NCI-H1417 treated with DMSO at 0.1 percent for 48 hours (cell line): ENCODE measurements around the gene ANXA11.
"Not testable (repeated sequence)": the region's sequence is repeated elsewhere in the genome, so short reads cannot be mapped to it uniquely, and the experiment has no call there.

Experiments
- DNase-seq: peaks from one replicate; lab custom pipeline; 2025; lab: John Stamatoyannopoulos, UW

ANXA11 gene

DNA sequence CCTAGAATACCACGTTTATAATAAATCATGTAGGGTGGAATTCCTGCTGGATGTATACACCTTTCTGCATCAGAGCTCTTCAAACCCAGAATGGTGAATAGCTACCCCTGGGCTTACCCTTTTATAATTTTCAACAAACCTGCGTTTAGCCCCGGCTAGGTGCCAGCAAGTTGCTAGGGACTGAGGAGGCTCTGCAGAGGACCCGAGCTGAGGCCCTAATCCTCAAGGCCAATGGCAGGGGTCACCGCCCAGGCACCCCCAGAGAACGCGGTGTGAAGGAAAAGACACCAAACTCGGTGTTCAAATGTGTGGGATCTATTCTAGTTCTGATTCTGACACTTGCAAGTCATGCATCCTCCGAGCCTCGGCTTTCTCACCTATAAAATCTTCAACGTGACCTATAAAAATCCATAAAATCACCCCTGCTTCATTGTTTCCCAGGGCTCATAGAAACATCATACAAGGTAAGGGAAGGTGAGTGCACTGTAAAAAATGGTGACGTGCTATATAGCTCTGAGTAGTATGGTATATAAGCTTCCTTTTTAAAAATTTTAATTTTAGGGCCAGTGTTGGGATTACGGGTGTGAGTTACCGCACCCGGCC is 2.5 kb upstream of the ANXA11 start:
- no peak for DNase-seq

DNA sequence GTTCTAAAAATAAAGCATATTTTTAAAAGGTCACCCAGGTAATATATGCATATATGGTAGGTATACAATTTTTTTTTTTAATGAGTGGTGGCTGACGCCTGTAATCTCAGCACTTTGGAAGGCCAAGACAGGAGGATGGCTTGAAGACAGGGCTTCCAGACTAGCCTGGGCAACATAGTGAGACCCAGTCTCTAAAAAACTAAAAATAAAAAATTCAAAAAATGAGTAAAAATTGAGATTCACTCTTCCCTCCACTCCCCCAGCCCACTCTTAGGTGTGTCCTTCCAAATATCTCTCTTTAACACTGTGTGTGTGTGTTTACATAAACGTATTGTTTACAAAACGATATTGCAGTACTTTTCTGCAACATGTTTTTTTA is 929 bp upstream of the ANXA11 start:
- DNase-seq: no peak

DNA sequence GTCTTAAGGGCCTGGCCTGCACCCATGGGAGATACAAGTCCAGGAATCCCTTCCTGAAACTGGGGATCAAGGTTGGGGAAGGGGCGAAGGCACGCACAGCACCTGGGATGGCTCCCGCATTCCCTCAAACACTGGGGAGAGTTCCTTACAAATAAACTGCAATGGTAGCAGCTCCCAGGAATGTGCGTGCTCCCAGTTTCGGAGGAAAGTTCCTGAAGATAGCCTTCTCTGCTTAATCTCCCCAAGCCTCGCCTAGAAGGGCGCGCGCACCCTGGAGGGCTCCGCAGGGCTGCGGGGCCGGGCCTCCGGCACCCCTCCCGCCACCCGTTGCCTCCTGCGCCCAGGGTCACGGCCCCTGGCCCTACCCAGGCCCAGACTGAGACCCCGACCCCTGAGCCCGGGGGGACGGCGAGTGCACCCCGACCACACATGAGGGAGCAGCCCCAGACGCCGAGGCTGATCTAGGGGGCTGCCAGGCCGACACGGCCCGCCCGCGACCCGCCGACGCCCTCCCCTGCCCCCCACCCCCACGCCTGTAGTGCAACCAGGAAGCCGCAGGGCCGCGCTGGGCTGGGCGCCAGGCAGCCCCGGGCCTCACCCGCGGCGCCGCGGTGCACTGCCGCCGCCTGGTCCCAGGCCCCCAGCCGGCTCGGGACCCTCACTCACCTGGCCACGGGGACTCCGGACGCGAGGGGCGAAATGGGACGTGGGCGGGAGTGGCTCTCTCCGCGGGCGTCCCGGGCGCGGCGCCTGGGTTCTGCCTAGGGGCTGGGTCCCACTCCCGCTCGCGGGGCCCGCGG is 460 bp downstream of the ANXA11 start:
- no peak for DNase-seq

DNA sequence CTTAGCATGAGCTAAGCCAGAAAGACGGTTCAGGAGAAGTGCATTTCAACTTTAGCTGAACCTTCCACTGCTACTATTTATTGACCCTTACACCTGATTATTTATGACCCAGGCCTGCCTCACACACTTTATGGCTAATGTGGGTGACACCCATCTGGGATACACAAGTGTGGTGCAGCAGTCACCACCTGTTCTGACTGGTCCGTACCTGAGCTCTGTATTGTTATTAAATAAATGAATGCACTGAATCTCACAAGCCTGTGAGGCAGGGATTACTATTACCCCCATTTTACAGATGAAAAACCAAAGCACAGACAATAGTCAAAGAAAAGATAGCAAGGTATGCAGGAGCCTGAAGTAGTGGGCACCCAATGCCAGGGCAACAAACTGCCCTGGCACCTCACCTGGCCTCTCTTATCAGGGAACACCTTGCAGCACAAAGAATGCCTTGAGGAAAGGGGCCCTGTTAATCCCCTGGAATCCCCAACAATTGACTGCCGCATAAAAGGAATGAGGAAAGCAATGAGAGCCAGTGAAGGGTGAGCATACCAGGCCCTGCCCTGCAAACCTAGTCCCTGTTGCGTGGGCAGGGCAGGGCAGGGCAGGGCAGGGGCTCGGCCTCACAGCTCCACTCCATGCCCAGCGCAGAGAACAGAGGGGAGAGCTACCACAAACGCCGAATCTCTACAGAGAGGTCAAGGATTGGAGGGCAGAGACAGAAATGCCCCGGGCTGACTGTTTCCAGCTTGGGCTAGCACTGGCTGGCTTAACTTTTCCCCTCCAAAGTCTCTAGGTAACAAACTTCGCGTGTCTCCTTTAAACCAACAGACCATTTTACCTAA is 1.3 kb downstream of the ANXA11 start:
- DNase-seq: no peak

DNA sequence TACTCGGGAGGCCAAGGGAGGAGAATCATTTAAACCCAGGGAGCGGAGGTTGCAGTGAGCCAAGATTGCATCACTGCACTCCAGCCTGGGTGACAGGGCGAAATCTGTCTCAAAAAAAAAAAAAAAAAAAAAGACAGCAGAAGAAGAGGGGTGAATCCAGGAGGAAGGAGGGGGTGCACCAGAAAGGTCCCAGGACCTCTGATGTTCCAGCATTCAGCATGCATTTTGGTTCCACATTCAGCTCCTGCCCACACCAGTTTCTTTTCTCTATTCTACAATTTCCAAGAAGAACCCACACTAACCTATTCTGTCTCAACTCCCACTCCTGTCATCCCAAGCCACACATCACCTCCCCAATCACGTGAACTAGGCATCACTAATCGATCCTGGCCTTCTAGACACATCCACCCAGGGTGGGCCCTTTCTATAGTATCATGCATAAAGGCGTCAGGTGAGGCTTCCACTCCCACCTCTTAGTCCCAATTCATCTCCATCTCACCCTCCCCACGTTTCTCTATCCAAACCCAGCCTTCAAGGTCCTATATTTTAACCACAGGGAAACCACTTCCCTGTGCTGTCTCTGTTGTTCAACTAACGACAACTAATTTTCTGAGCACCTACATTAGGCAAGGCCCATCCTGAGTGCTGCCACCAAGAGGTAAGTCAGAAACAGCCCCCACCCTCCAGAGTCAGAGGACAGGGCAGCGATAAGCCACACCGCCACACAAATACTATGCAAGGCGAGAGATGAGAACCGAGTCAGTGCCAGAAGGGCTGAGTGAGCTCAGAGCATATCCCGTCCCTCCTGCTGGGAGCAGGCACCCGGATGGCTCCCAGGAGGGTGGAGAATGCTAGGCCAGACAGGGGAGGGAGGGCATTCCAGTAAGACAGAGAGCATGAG is 2.2 kb downstream of the ANXA11 start:
- no peak for DNase-seq

GRCh38 chr10:80202530-80202929 is 2.8 kb downstream of the ANXA11 start:
- not testable (repeated sequence) for DNase-seq

- DNase-seq: no peak
Observed at GRCh38 chr10:80201608-80202141, 3.7 kb downstream of the ANXA11 start.

GRCh38 chr10:80200687-80201086 is 4.7 kb downstream of the ANXA11 start:
- no peak for DNase-seq

DNA sequence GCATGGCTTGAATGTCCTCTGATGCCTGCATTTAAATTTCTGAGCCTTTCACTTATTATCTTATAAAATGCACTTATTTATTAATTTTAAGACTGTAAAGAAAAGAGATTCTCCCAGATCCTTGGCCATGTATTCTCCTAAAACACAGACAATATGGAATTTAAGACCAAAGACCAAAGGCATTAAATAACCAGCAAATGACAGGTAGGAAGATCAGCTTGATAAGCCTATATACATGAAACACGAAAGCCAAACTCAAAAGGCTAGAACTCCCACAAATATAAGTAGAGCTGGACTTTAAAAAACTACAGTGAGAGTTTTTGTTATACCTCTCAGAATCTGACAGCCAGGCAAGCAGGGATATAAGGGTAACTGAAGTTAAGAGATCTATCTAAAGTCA is 5.1 kb downstream of the ANXA11 start:
- DNase-seq: no peak

DNA sequence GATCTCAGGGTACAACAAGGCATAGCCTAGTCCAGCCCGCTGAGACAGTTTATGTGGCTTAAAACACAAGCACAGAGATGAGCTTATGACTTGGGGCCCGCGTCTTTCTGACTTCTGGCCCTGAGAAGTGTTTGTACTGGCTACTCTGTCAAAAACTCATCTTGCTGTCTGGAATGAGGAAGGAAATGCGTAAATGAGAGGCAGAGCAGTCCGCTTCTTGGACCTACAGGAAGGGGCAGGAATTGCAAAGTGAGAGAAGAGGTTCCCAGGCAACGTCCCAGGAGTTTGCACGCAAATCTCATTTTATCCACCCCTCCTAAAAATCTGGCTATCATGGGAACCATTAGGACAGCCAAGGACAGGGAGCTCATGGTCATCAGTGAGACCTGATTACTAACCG is 5.5 kb downstream of the ANXA11 start:
- DNase-seq: no peak

DNA sequence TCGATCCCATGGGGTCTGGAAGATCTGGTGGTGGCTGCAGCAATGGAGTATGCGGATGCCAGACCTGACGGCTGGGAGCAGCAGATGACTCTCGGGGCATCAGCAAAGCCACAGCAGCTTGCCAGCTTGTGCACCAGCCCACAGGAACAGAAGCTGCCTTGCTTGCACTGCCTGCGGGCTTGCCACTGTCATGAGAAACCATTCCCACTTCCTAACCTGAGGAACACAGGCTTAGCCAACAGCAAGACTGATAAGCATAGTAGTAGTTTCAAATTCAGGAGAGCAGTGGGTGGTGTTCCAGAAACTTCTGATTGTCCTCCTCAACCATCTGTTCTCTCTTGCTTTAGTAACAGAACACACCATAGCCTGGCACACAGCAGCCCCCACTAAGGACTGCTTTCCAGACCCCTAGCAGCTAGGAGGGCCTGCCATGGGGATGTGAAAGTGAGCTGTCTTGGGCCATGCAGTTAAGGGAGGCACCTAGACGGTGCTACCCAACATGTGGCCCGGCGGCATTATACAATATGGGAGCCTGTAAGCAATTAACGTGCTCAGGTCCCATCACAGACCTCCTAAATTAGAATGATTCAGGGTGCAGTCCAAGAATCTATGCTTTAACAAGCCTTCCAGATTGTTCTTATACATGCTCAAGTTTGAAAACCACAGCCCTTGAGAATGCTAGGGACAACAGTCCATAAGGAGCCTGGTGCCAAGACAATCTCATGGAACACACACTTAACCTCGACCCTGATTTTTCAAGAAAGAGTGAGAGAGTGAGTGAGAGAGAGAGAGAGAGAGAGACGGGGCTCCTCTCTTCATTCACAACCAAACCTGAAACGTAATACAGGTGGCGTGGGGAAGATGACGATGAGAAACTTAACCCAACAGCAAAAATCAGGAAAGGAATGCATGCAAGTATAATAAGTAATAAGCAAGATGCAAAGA is 7.1 kb downstream of the ANXA11 start:
- DNase-seq: no peak

- DNase-seq: no peak
Observed at GRCh38 chr10:80196950-80197315, 8.4 kb downstream of the ANXA11 start.

DNA sequence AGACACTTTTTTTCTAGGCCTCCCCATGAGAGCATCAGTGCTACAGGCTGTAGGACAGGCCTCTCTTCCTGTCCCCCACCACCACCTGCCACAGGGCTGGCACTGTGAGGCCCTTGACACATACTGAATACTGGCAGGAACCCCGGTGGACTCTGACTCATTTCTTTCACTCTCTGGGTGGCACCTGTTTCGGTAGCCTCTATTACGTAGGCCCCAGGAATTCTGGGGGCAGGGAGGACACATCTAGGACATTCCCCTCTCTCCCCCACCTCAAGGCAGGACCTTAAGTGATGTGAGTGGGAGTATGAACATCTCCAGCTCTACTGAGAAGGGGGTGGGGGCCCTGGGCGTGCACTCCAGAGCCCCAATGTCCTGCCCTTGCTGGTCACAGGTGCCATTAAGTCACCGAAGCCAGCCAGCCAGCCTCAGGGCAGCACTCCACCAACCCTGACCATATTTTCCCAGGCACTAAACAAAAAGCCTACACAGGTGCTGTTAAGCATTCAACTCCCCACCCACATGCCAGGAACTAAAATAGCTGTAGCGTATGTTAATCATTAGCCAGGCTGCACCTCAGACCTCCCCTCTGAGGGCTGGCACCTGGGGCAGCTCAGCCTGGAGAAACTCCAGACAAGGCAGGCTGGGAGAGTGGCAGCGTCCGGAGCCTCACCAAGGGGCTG is 8.9 kb downstream of the ANXA11 start:
- no peak for DNase-seq

- DNase-seq: no peak
Observed at GRCh38 chr10:80195046-80195574, 10.2 kb downstream of the ANXA11 start.

- no peak for DNase-seq
Observed at GRCh38 chr10:80194373-80195045, 10.8 kb downstream of the ANXA11 start.

- no peak for DNase-seq
Observed at GRCh38 chr10:80192553-80192952, 12.8 kb downstream of the ANXA11 start.

- DNase-seq: no peak
Observed at GRCh38 chr10:80191589-80192270, 13.6 kb downstream of the ANXA11 start.

DNA sequence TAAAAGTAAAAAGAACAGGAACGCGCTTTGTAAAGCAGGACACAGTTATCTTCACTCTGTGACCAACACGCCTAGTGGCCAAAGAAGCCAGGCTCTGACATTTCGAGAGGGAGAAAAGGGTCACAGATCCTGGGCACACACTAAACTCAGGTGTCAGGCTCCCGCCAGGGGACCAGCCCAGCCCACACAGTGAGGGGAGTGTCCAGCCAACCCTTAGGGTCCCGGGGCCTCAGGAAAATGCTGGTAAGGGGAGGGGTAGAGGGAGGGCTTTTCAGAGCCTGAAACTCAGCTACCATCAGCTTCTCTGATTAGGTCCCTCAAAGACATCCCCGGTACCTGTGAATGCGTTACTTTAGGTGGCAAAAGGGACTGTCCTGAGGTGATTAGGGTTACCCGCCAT is 16.6 kb downstream of the ANXA11 start:
- DNase-seq: no peak
